Activated CD4-positive, alpha-beta T cell treated with anti-CD3 and anti-CD28 coated beads, Interleukin-2, amount 10 ng/mL, durations not matched to agents 24 days and 14 days (primary cell): Measurements from ENCODE around the gene TERC. TPM values are rescaled to one million over a fixed set of nuclear protein-coding genes. Genes with fewer than 3 reads are reported as not detected.
"Not testable (repeated sequence)": the region's sequence is repeated elsewhere in the genome, so short reads cannot be mapped to it uniquely, and the experiment has no call there.

ENCODE experiments used
- DNase-seq: peaks from one replicate; pipeline ENCODE4 v3.0.0; 2022
- H3K27ac Mint-ChIP-seq: one replicate; pipeline ENCODE4 v1.8.0; 2022; ENCODE audit warnings: mild to moderate bottlenecking, mixed read lengths
- H3K27me3 Mint-ChIP-seq: one replicate; pipeline ENCODE4 v1.8.0; 2022; ENCODE audit warnings: mixed read lengths
- H3K36me3 Mint-ChIP-seq: one replicate; pipeline ENCODE4 v1.8.0; 2022; ENCODE audit warnings: low read depth, mild to moderate bottlenecking, mixed read lengths
- H3K4me1 Mint-ChIP-seq: one replicate; pipeline ENCODE4 v1.8.0; 2021; ENCODE audit warnings: mixed read lengths
- H3K4me3 Mint-ChIP-seq: one replicate; pipeline ENCODE4 v1.8.0; 2022; ENCODE audit warnings: mild to moderate bottlenecking, moderate library complexity, mixed read lengths
- H3K9me3 Mint-ChIP-seq: one replicate; pipeline ENCODE4 v1.8.0; 2021; ENCODE audit warnings: mixed read lengths
- intact Hi-C: fragments of 100-400 bp; cut with micrococcal nuclease; formaldehyde crosslinking; loops from one replicate; pipeline ENCODE4 v1.15.1; 2023
- total RNA-seq: library from RNA; stranded (reverse); gene quantifications from 2 replicates; pipeline ENCODE4 v1.2.3, GENCODE V29; 2022

TERC gene
- total RNA-seq, 1 donor from 2014 or later = not detected

DNA sequence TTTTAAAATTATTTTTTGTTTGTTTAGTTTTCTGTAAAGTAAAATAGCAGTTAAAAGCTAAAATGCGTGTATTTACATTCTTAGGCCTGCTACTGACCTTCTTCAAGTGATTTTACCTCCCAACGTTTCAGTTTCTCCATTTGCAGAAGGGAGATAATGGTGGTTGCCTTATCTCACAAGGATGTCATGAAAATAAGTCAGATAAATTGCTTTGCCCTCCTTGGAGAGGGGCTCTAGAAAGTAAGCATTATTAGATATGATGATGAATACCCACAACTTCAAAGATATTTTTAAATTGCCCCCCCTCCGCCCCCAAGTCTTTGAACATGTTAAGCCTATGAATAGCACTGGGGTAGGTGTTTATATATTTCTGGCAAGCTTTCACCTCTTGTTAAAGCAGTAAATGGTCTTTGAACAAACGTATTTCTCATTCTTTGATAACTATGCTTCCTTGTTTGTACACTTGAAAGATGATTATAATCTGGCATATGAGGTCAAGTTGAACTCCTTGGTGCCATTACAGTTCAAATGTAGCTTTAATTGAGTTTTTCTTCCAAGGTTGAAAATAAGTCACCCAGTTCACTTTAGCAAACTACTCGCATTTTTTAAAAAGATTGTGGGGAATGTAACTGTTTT lies 6.4 kb downstream of the TERC start:
- Mint-ChIP-seq H3K27ac (no peak overlapping the region), H3K9me3 (peaks cover 8% of the 10 kb centered on the region), H3K27me3 (peaks cover 9% of the 10 kb centered on the region), H3K4me3 (no peak overlapping the region), H3K36me3 (peaks cover 2% of the 10 kb centered on the region), H3K4me1 (peaks cover 14% of the 10 kb centered on the region)
- intact Hi-C loops = loop anchor here (5.0 kb wide), 2 partner anchors 96 to 104 kb away; partner anchors contain the start of gene MECOM
- no peak for DNase-seq

DNA sequence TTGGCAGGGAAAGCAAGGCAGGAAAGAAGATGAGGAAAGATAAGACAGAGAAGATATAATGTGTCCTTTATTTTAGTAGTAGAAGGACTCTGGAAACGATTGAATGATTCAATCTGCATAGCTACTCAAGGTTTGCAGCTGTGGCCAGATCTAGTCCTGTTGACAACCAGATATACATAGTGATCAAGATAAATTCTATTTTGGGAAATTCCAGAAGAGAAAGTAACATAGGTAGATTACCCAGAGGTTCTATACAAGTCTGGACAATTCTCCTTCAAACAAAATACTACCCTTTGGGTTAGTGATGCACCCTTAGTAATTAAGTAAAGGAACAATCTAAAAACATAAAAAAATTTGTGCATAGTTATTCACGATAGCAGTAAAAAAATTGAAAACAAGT lies 9.4 kb downstream of the TERC start:
- no peak overlapping the region for H3K27ac Mint-ChIP-seq
- intact Hi-C loops = loop anchor here (5.0 kb wide), 2 partner anchors 93 to 107 kb away; partner anchors contain the start of gene MECOM
- H3K4me1 Mint-ChIP-seq = peaks cover 10% of the 10 kb centered on the region
- peaks cover 8% of the 10 kb centered on the region for H3K9me3 Mint-ChIP-seq
- no peak overlapping the region for H3K4me3 Mint-ChIP-seq
- no peak for DNase-seq
- H3K27me3 Mint-ChIP-seq = peaks cover 13% of the 10 kb centered on the region
- H3K36me3 Mint-ChIP-seq = peaks cover 2% of the 10 kb centered on the region

DNA sequence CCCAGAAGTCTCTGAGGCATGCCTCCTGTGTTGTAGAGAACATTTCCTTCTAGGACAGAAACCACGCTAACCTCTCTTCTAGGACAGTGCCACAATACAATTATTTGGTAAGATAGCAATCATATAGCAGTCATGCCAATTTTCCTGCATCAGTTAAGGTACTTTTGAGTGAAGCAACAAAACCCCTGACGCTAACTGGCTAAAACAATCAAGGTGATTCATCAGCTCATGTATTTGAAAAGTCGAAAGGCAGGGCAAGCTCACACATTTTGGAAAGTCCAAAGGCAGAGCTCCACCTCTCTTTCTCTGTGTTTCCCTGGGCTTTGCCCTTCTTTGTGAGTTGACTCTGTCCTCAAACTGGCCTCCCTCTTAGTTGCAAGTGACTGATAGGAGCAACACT lies 10.1 kb downstream of the TERC start:
- Mint-ChIP-seq H3K4me3 (no peak overlapping the region), H3K36me3 (peaks cover 2% of the 10 kb centered on the region), H3K4me1 (peaks cover 9% of the 10 kb centered on the region), H3K9me3 (peaks cover 8% of the 10 kb centered on the region), H3K27ac (no peak overlapping the region), H3K27me3 (peaks cover 16% of the 10 kb centered on the region)
- intact Hi-C loops = loop anchor here (5.0 kb wide), 2 partner anchors 92 to 108 kb away; partner anchors contain the start of gene MECOM
- no peak for DNase-seq

DNA sequence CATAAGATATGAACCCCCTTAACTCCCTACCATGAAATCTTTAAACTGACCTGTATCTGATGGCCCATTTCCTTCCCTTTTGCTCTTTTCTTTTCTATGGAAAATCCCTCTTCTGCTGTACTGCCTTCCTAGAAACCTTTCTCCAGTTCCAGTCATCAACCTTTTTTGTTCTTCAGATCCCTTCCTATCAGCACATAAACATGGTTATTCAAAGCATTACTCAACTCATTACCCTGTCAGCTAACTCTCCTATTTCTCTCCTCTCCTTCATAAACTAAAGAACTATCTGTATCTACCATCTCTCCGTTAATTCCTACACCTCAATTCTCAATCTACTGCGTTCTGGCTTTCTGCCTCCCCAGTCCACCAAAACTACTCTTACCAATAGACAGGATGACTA lies 13.0 kb downstream of the TERC start:
- no peak overlapping the region for H3K4me3 Mint-ChIP-seq
- peaks cover 7% of the 10 kb centered on the region for H3K4me1 Mint-ChIP-seq
- H3K27ac Mint-ChIP-seq = no peak overlapping the region
- DNase-seq = peak; percentile 17
- intact Hi-C loops = no loop called here
- H3K9me3 Mint-ChIP-seq = peaks cover 8% of the 10 kb centered on the region
- H3K27me3 Mint-ChIP-seq = peaks cover 25% of the 10 kb centered on the region
- H3K36me3 Mint-ChIP-seq = no peaks in the 10 kb centered on the region

DNA sequence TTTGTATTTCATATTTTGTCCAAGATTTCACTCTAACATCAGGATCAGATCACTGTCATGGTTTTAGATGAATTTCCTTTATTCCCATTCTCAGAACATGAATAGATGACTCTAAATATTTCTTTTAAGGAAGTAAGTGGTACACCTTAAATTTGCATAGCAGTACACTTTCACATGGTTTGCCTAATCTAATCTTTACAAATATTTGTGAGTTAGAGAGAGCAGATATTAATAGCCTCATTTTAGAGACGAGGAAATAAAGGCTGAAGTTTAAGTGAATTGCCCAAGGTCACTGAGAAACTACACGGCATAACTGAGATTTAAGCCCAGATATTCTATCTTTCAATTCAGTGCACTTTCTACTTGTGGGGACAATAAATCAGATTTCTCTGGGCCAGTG lies 14.2 kb downstream of the TERC start:
- DNase-seq = no peak
- peaks cover 7% of the 10 kb centered on the region for H3K4me1 Mint-ChIP-seq
- intact Hi-C loops = no loop called here

DNA sequence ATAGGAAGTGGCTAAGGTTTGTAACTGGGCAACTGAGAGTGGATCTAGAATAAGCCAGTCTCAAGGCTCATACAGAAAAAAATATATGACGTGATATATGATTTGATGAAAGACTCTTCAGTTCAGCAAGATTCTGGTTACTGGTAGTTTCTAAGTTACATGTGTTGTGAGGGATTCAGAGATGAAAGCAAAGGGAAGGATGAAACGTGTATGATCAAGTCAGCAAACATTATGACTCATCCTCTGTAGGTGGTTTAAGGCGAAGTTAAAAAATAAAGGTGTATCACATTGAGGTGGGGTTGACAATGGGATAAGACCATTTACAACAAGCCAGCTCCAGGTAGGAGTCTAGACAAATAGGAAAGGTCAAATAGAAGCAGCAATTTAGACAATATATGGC lies 16.2 kb downstream of the TERC start:
- Mint-ChIP-seq H3K27ac (peak overlapping the region; percentile 0), H3K27me3 (peaks cover 27% of the 10 kb centered on the region), H3K36me3 (no peaks in the 10 kb centered on the region), H3K4me3 (no peak overlapping the region), H3K4me1 (peaks cover 7% of the 10 kb centered on the region), H3K9me3 (no peaks in the 10 kb centered on the region)
- intact Hi-C loops = loop anchor here (10.0 kb wide), 1 partner anchor 884 kb away; no protein-coding TSS in a partner anchor
- DNase-seq = no peak

More for the DNA sequence above, 14.2 kb downstream of the TERC start:
- H3K4me3 Mint-ChIP-seq = no peak overlapping the region
- H3K27me3 Mint-ChIP-seq = peaks cover 27% of the 10 kb centered on the region
- H3K36me3 Mint-ChIP-seq = no peaks in the 10 kb centered on the region
- no peaks in the 10 kb centered on the region for H3K9me3 Mint-ChIP-seq
- H3K27ac Mint-ChIP-seq = no peak overlapping the region

DNA sequence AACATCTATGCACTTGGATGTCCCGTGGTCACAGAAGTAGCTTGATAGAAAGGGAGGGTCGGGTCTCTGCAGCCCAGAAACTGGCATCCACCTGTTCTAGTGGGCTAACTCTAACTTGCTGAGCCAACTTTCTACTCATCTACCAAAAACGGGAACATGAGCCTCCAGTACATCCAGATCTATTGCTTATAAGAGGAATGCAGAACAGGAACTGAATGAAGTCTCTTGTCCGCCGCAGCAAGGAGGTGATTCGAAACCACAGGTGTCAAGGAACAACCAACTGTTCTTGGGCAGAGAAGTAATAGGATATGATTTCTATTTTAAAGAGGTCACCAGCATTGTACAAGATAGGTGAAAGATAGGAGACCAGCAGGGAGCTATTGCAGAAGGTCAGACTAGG lies 17.9 kb downstream of the TERC start:
- peaks cover 28% of the 10 kb centered on the region for H3K27me3 Mint-ChIP-seq

DNA sequence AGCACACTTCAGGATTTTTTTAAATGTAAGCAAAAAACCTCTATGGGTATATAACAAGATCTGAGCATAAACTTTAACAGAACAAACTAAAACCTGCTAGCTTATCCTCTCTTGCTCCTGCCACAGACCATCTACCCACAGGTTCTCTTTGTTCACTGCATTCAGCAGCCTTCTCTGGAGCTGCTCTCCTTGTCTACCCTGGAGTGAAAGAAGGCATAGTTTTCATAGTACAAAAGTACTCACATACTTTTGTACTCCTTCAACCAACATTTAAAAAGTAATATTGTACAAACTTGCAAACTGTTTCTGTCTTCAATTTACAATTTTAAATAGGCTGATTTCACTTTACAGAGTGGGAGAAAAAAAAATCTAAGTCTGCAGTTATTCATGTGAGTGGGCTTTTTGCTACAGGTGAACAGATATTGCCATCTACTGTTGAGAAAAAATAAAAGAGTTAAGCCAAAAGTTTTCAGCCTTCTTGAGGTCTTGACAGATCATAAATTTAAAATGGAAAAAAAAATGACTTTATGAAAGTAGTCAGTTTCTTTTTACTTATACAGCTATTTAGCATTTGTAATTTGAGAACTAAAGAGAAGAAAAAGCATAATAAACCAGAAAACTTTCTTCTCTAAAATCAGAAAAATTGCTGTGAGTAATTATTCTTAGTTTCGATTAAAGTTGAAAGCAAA lies 20.4 kb downstream of the TERC start:
- Mint-ChIP-seq H3K27ac (no peak overlapping the region), H3K9me3 (no peaks in the 10 kb centered on the region), H3K36me3 (no peaks in the 10 kb centered on the region), H3K4me1 (peaks cover 7% of the 10 kb centered on the region), H3K27me3 (peaks cover 22% of the 10 kb centered on the region), H3K4me3 (no peak overlapping the region)
- no peak for DNase-seq
- intact Hi-C loops = loop anchor here (2.0 to 10.0 kb wide), 2 partner anchors 604 to 880 kb away; no protein-coding TSS in a partner anchor

More for the DNA sequence above, 17.9 kb downstream of the TERC start:
- no peak for DNase-seq
- H3K27ac Mint-ChIP-seq = no peak overlapping the region
- peaks cover 7% of the 10 kb centered on the region for H3K4me1 Mint-ChIP-seq
- intact Hi-C loops = loop anchor here (10.0 kb wide), 1 partner anchor 882 kb away; no protein-coding TSS in a partner anchor
- no peak overlapping the region for H3K4me3 Mint-ChIP-seq
- H3K9me3 Mint-ChIP-seq = no peaks in the 10 kb centered on the region
- no peaks in the 10 kb centered on the region for H3K36me3 Mint-ChIP-seq

DNA sequence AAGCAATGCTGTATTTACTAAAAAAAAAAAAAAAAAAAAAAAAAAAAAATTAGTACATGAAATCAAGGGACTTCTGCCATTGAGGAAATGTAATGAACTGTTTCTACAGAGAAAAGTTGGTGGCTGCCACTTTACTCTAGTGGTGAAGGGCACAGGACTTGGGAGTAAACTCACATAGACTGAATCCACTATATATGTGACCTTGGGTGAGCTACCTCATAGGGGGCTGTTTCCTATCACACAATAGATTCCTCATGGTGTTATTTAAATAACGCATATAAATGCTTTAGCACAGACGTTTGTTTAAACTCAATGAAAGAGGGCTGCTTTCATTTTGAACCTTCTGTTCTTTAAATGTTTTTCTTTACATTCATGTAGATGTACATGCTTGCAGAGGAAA lies 25.8 kb downstream of the TERC start:
- Mint-ChIP-seq H3K4me1 (no peaks in the 10 kb centered on the region), H3K27me3 (peaks cover 2% of the 10 kb centered on the region), H3K4me3 (no peak overlapping the region), H3K36me3 (no peaks in the 10 kb centered on the region), H3K27ac (no peak overlapping the region), H3K9me3 (peaks cover 8% of the 10 kb centered on the region)
- no peak for DNase-seq
- intact Hi-C loops = no loop called here

DNA sequence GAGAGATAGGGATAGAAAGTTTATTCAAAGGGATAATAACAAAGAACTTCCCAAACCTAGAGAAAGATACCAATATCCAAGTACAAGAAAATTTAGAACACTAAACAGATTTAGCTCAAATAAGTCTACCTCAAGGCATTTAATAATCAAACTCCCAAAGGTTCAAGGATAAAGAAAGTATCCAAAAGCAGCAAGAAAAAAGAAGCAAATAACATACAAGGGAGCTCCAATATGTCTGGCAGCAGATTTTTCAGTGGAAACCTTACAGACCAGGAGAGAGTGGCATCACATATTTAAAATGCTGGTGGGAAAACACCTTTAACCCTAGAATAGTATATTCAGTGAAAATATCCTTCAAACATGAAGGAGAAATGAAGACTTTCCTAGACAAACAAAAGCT lies 33.0 kb downstream of the TERC start:
- DNase-seq, intact Hi-C loops, H3K36me3 Mint-ChIP-seq, H3K27ac Mint-ChIP-seq, H3K4me3 Mint-ChIP-seq, H3K4me1 Mint-ChIP-seq, H3K9me3 Mint-ChIP-seq: not testable (repeated sequence)
- H3K27me3 Mint-ChIP-seq = peaks cover 12% of the 10 kb centered on the region

DNA sequence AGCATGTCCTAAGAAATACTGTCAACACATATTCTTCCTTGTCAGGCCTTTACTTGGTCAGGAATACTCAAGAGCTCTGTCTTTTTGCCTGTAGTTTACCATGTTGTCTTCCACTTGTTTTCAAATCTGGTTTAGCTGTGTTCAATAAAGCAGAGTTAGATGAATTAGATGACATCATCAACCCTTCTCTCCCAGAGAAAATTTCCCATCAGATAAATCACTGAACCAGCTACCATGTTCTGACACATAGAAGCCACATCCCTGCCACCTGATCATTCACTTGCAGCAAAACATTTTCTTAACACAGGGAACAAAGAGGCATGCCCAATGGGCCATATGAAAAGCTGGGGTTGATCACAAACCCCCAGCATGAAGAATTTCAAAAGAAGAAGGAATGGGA lies 42.1 kb downstream of the TERC start:
- DNase-seq = no peak
- H3K27me3 Mint-ChIP-seq = peaks cover 6% of the 10 kb centered on the region
- no peak overlapping the region for H3K27ac Mint-ChIP-seq
- no peak overlapping the region for H3K4me3 Mint-ChIP-seq
- intact Hi-C loops = no loop called here
- H3K36me3 Mint-ChIP-seq = no peaks in the 10 kb centered on the region
- H3K4me1 Mint-ChIP-seq = no peaks in the 10 kb centered on the region
- peaks cover 4% of the 10 kb centered on the region for H3K9me3 Mint-ChIP-seq

DNA sequence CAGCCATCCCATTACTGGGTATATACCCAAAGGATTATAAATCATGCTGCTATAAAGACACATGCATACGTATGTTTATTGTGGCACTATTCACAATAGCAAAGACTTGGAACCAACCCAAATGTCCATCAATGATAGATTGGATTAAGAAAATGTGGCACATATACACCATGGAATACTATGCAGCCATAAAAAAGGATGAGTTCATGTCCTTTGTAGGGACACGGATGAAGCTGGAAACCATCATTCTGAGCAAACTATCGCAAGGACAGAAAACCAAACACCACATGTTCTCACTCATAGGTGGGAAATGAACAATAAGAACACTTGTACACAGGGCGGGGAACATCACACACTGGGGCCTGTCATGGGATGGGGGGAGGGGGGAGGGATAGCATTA lies 46.4 kb downstream of the TERC start:
- intact Hi-C loops, H3K27me3 Mint-ChIP-seq, H3K9me3 Mint-ChIP-seq, H3K4me1 Mint-ChIP-seq, H3K4me3 Mint-ChIP-seq, DNase-seq, H3K36me3 Mint-ChIP-seq, H3K27ac Mint-ChIP-seq: not testable (repeated sequence)
